Keratinocyte (primary cell): Measurements from ENCODE around the gene BOD1. TPM values are rescaled to one million over a fixed set of nuclear protein-coding genes. Genes with fewer than 3 reads are reported as not detected.

Source experiments
- DNase-seq: peaks from one replicate; pipeline ENCODE4 v3.0.0-alpha.2; 2011; ENCODE audit warnings: low read depth, missing footprints, low spot score
- FAIRE-seq: peaks from 2 replicates; lab custom pipeline; 2011; peaks lifted over from hg19 to GRCh38; lab: Jason Lieb, UNC
- H2AFZ ChIP-seq: 2 replicates; pipeline ENCODE4 v1.6.0; 2012; ENCODE audit warnings: low read length, control low read depth, inconsistent platforms; ENCODE audit not compliant: control insufficient read depth
- H3K27ac ChIP-seq: 2 replicates; pipeline ENCODE4 v1.5.1; 2011; ENCODE audit warnings: low read length; ENCODE audit not compliant: control insufficient read depth, insufficient read depth
- H3K27me3 ChIP-seq: 3 replicates; pipeline ENCODE4 v1.6.0; 2011; ENCODE audit warnings: low read length; ENCODE audit not compliant: control insufficient read depth, insufficient read depth; ENCODE audit errors: extremely low read depth
- H3K36me3 ChIP-seq, 2 experiments: 2 replicates in 1 of 2; 3 replicates in 1 of 2; pipeline ENCODE4 v1.5.1; 2011; ENCODE audit warnings: low read length in 2 of 2, mild to moderate bottlenecking in 1 of 2; ENCODE audit not compliant: control insufficient read depth in 2 of 2, insufficient read depth in 2 of 2; ENCODE audit errors: extremely low read depth in 1 of 2
- H3K4me1 ChIP-seq: 3 replicates; pipeline ENCODE4 v1.5.1; 2011; ENCODE audit warnings: low read length; ENCODE audit not compliant: control insufficient read depth, insufficient read depth; ENCODE audit errors: extremely low read depth
- H3K4me2 ChIP-seq: 3 replicates; pipeline ENCODE4 v1.6.0; 2011; ENCODE audit warnings: low read depth, low read length; ENCODE audit not compliant: control insufficient read depth, insufficient read depth; ENCODE audit errors: extremely low read depth
- H3K4me3 ChIP-seq, 3 experiments: fragments of 200-600 bp in 1 of 3; sonication (generic) in 1 of 3; 2 replicates in 2 of 3; 3 replicates in 1 of 3; pipeline ENCODE4 v1.5.1; 2011 to 2016; ENCODE audit warnings: low read length in 3 of 3, mild to moderate bottlenecking in 3 of 3, control low read depth in 2 of 3, inconsistent platforms in 1 of 3, low read depth in 1 of 3, mixed read lengths in 1 of 3, mixed run types in 1 of 3, moderate library complexity in 1 of 3; ENCODE audit not compliant: control insufficient read depth in 2 of 3, insufficient read depth in 2 of 3; ENCODE audit errors: extremely low read depth in 1 of 3
- H3K79me2 ChIP-seq: 2 replicates; pipeline ENCODE4 v1.6.0; 2012; ENCODE audit warnings: low read length; ENCODE audit not compliant: control insufficient read depth, insufficient read depth
- H3K9ac ChIP-seq: 3 replicates; pipeline ENCODE4 v1.6.0; 2011; ENCODE audit warnings: low read length; ENCODE audit not compliant: control insufficient read depth, insufficient read depth; ENCODE audit errors: extremely low read depth
- H3K9me1 ChIP-seq: 3 replicates; pipeline ENCODE4 v1.6.0; 2011; ENCODE audit warnings: low read length; ENCODE audit not compliant: control insufficient read depth, insufficient read depth; ENCODE audit errors: extremely low read depth
- H3K9me3 ChIP-seq: 2 replicates; pipeline ENCODE4 v1.5.1; 2012; ENCODE audit warnings: low read depth, low read length; ENCODE audit not compliant: control insufficient read depth
- H4K20me1 ChIP-seq: 3 replicates; pipeline ENCODE4 v1.6.0; 2011; ENCODE audit warnings: low read length; ENCODE audit not compliant: control insufficient read depth, insufficient read depth; ENCODE audit errors: extremely low read depth
- CTCF ChIP-seq, 3 experiments: IDR thresholded peaks in 1 of 3; conservative IDR thresholded peaks in 1 of 3; optimal IDR thresholded peaks in 1 of 3; 2 replicates in 2 of 3; 3 replicates in 1 of 3; pipeline versions ENCODE3 to v1.5.1; 2011; ENCODE audit warnings: low read length in 3 of 3, mild to moderate bottlenecking in 3 of 3, moderate library complexity in 2 of 3, control low read depth in 1 of 3, inconsistent platforms in 1 of 3; ENCODE audit not compliant: insufficient read depth in 2 of 3; ENCODE audit errors: extremely low read depth in 1 of 3
- EZH2 ChIP-seq: IDR thresholded peaks from one replicate; pipeline ENCODE4 v1.6.1; 2012; ENCODE audit warnings: inconsistent platforms, mild to moderate bottlenecking, low read length, moderate library complexity
- dilution Hi-C: fragments of 300-500 bp; cut with MboI; formaldehyde crosslinking; loops from one replicate; pipeline ENCODE4 v1.7.0; 2020; ENCODE audit warnings: low sequenced_read_pairs; ENCODE audit not compliant: extremely low pct_ligation_motif_present
- polyA plus RNA-seq, 5 experiments: library from polyadenylated mRNA; depleted of rRNA in 3 of 5; stranded (reverse) in 3 of 5; stranded (forward) in 1 of 5; unstranded in 1 of 5; fragments of >200 nt; gene quantifications; 1 replicate in 1 of 5; 2 replicates in 3 of 5; 3 replicates in 1 of 5; pipeline versions ENCODE4 v1.2.1 to v1.2.3, GENCODE V29; 2011 to 2012; ENCODE audit warnings: missing spikeins in 2 of 5, low read depth in 1 of 5, low replicate concordance in 1 of 5

The BOD1 gene
- polyA plus RNA-seq, 1 donor (not counting 4 experiments of a cell fraction or from before 2014, with no cell fraction given) = 46.8 TPM

- TF ChIP-seq EZH2 (no peak), CTCF (optimal IDR thresholded peaks at IDR 0.05 in 1 of 3, IDR thresholded peaks at IDR 0.05 in 1 of 3, conservative IDR thresholded peaks at IDR 0.05 in 1 of 3; ENCODE audit: extremely low read depth in 1 of 3, insufficient read depth in 2 of 3, low read length in 3 of 3) (no peak)
- Histone ChIP-seq H3K36me3 (no peaks in the 10 kb centered on the region), H3K27me3 (no peaks in the 10 kb centered on the region), H3K27ac (peak overlapping the region; percentile 63), H3K9ac (peak overlapping the region; percentile 13), H3K9me1 (no peaks in the 10 kb centered on the region), H3K79me2 (no peaks in the 10 kb centered on the region), H3K4me1 (peaks cover 15% of the 10 kb centered on the region), H4K20me1 (no peaks in the 10 kb centered on the region), H3K4me2 (peak overlapping the region; percentile 31), H3K9me3 (no peaks in the 10 kb centered on the region), H2AFZ (peak overlapping the region; percentile 30), H3K4me3 (no peak overlapping the region)
- FAIRE-seq = peak; percentile 17
- dilution Hi-C loops = no loop called here
- peak; percentile 53 for DNase-seq
Observed at GRCh38 chr5:173633304-173633703, 16.9 kb upstream of the BOD1 start.

- Histone ChIP-seq H3K79me2 (no peaks in the 10 kb centered on the region), H3K9ac (no peak overlapping the region), H3K9me3 (no peaks in the 10 kb centered on the region), H3K9me1 (no peaks in the 10 kb centered on the region), H3K27ac (no peak overlapping the region), H2AFZ (no peak overlapping the region), H3K27me3 (no peaks in the 10 kb centered on the region), H3K4me2 (no peak overlapping the region), H4K20me1 (no peaks in the 10 kb centered on the region), H3K4me3 (no peak overlapping the region), H3K4me1 (peaks cover 15% of the 10 kb centered on the region), H3K36me3 (no peaks in the 10 kb centered on the region)
- dilution Hi-C loops = no loop called here
- TF ChIP-seq CTCF (optimal IDR thresholded peaks at IDR 0.05 in 1 of 3, IDR thresholded peaks at IDR 0.05 in 1 of 3, conservative IDR thresholded peaks at IDR 0.05 in 1 of 3; ENCODE audit: extremely low read depth in 1 of 3, insufficient read depth in 2 of 3, low read length in 3 of 3) = no peak
- no peak for TF ChIP-seq EZH2
- DNase-seq (no peak), FAIRE-seq (no peak)
Observed at GRCh38 chr5:173631478-173631877, 15.0 kb upstream of the BOD1 start.
